Measurements from ENCODE around the gene MYH7.

- TF ChIP-seq TCF4 (CRISPR knock-in tag; IDR thresholded peaks at IDR 0.05; ENCODE audit: borderline replicate concordance) (no peak), ISL1 (CRISPR knock-in tag; IDR thresholded peaks at IDR 0.05) (no peak), PATZ1 (CRISPR knock-in tag; IDR thresholded peaks at IDR 0.05; ENCODE audit: borderline replicate concordance) (no peak), CSRNP3 (CRISPR knock-in tag; IDR thresholded peaks at IDR 0.05) (no peak)
These were observed 13.9 kb upstream of the MYH7 start for GRCh38 chr14:23449314-23449713.
